Heart left ventricle (tissue), 13 donors: ENCODE results near the gene CHN2.

Source experiments
- CTCF ChIP-seq, 12 donors: fragments of 200-600 bp; sonication (generic) in 4 of 12; IDR thresholded peaks; one replicate each; pipeline versions ENCODE4 v1.5.0 to v1.8.0; 2018 to 2022; ENCODE audit warnings: antibody characterized with exemption in 12 of 12, mild to moderate bottlenecking in 5 of 12
- POLR2A ChIP-seq, 2 donors: fragments of 450-650 bp; IDR thresholded peaks; one replicate each; pipeline ENCODE4 v1.6.1; 2017; ENCODE audit warnings: antibody characterized with exemption in 2 of 2, mild to moderate bottlenecking in 2 of 2, moderate library complexity in 2 of 2
- donor health status: ischemic (EF 13 %, LVEDD 7.1; RV severe dilation, severe dysfunction).
- donor health status: DM: no; HTN: yes; CAD: no.
- donor health status: DM: no; HTN: no; CAD: no.
- donor health status: ischemic (EF 25% LVEDD 6.9; RV normal size, moderate dysfunction).
- donor health status: ischemic (EF 25% LVEDD 5.7; RV mildly dilated, moderate dysfunction).
- donor health status: ischemic (EF 35%, LVEDD 5.7; RV mildly dilated, moderate dysfunction).
- donor health status: nonischemic (EF 11% LVEDD 7.7; RV severe dilation, severe dysfunction).
- donor health status: DM: yes; HTN: yes; CAD: no.
- donor health status: PGD.
- donor health status: ischemic (EF 29% LVEDD 5.4; RV normal size, mild dysfunction).
- donor health status: nonischemic (EF 23%, LVEDD 6.1; RV moderate dilation, normal function).

- TF ChIP-seq CTCF (IDR thresholded peaks at IDR 0.05) (no peak), POLR2A (IDR thresholded peaks at IDR 0.05) (no peak)
Measured at GRCh38 chr7:29236649-29237048, 42.1 kb downstream of the CHN2 start.
